Esophagus squamous epithelium (tissue), 4 donors: ENCODE data around the gene INMT.

Experiments used
- POLR2A ChIP-seq, 4 donors: fragments of 450-650 bp; IDR thresholded peaks; one replicate each; pipeline ENCODE4 v1.6.1; 2017; ENCODE audit warnings: antibody characterized with exemption in 4 of 4, mild to moderate bottlenecking in 4 of 4, moderate library complexity in 3 of 4
- TF ChIP-seq, protein P1 (sequence below), 6 experiments: fragments of 450-650 bp in 4 of 6; fragments of 200-600 bp in 2 of 6; sonication (generic) in 2 of 6; IDR thresholded peaks; one replicate each; pipeline ENCODE4 v1.5.1; 2016 to 2019; ENCODE audit warnings: antibody characterized with exemption in 6 of 6, mild to moderate bottlenecking in 4 of 6, moderate library complexity in 4 of 6

DNA sequence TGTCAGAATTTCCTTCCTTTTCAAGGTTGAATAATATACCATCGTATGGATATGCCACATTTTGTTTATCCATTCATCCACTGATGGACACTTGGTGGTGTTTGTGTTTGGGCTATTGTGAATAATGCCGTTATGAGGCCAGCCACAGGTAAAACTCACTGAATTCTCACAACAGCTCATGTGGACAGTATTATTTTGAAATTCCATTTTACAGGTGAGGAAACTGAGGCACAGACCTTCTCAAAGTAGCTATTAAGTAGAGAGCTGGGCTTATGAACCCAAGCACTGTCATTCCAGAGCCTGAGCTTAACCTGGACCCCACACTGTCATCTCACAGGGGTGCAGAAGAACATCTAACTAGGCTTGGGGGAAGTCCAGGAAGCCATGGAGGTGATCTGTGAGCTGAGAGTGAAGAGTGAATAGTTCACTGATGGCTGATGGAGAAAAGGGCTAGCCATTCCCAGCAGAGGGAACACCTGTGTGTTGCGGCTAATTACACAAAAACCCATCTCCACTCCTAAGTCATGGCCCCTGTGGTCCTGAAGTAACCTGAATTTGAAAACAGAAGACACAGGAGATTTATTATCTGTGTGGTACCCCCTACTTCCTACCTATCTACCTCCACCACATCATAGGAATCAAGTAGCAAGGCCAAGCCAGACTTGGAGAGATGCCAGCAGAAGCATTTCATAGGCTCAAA, 8.7 kb downstream of the INMT start:
- TF ChIP-seq, protein P1, sequence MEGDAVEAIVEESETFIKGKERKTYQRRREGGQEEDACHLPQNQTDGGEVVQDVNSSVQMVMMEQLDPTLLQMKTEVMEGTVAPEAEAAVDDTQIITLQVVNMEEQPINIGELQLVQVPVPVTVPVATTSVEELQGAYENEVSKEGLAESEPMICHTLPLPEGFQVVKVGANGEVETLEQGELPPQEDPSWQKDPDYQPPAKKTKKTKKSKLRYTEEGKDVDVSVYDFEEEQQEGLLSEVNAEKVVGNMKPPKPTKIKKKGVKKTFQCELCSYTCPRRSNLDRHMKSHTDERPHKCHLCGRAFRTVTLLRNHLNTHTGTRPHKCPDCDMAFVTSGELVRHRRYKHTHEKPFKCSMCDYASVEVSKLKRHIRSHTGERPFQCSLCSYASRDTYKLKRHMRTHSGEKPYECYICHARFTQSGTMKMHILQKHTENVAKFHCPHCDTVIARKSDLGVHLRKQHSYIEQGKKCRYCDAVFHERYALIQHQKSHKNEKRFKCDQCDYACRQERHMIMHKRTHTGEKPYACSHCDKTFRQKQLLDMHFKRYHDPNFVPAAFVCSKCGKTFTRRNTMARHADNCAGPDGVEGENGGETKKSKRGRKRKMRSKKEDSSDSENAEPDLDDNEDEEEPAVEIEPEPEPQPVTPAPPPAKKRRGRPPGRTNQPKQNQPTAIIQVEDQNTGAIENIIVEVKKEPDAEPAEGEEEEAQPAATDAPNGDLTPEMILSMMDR (IDR thresholded peaks at IDR 0.05) = no peak
- no peak for TF ChIP-seq POLR2A (IDR thresholded peaks at IDR 0.05)
